ENCODE measurements around the gene AHNAK2. TPM values are rescaled to one million over a fixed set of nuclear protein-coding genes. Genes with fewer than 3 reads are reported as not detected.

The AHNAK2 gene
- total and polyA plus RNA-seq, 2 of the 13 experiments (the other 11 are each of a cell fraction or from before 2014, with no cell fraction given) = 0.11 to 0.18 TPM

DNA sequence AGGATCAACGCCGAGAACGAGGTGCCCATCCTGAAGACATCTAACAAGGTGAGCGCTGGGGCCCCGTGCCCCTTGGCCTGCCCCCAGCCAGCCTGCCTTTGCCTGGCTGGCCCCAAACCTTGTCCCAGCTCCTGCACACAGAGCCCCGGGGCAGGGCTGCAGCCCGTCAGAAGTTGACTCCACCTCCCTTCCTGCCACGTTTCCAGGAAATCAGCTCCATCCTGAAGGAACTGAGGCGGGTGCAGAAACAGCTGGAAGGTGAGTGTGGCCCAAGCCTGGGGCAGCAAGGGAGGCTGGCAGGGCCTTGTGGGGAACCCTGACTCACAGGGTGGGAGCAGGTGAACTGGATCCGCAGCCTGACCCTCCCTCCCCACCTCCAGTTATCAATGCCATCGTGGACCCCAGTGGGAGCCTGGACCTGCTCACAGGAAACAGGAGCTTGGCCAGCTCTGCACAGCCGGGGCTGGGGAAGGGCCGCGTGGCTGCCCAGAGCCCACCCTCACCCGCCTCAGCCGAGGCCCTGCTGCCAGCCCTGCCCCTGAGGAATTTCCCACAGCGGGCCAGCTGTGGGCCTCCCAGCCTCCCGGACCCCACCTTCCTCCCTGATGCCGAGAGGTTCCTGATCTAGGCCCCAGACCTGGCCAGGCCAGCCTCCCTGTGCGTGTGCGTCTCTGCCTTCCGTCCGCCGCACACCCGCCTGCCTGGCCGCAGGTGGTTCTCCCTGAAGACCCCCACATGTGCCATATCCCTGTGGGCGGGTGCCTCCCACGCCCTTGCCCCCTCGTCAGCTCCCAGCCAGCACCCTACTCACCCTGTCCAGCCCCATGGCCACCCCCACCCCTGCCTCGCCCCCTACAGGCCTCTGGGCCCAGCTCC lies 83.6 kb downstream of the AHNAK2 start:
- DNase-seq (ENCODE audit: low spot score) (no peak), ATAC-seq (peak; percentile 27), FAIRE-seq (no peak)
- POLR2A ChIA-PET = interaction anchor here (1.1 to 1.8 kb wide), 3 partner anchors 18 to 68 kb away, joined by 3 to 6 read pairs (median 3); partner anchors contain the start of gene CEP170B
- Histone ChIP-seq H3K27ac (ENCODE audit: extremely low read length, insufficient read depth, low read length) (no peak overlapping the region), H3K9me3 (ENCODE audit: low read length) (no peaks in the 10 kb centered on the region), H3K36me3 (replicated peaks in 1 of 2; ENCODE audit: control insufficient read depth in 1 of 2, insufficient read depth in 2 of 2, low read length in 2 of 2) (no peaks in the 10 kb centered on the region), H2AFZ (ENCODE audit: low read length) (no peak overlapping the region), H3K4me3 (replicated peaks in 1 of 3; ENCODE audit: insufficient read depth in 1 of 3, low read depth in 2 of 3, low read length in 3 of 3) (no peak overlapping the region), H3K27me3 (ENCODE audit: control insufficient read depth in 1 of 2, insufficient read depth in 2 of 2, low read length in 2 of 2) (peaks cover 0 to 7% of the 10 kb centered on the region in 2 experiments; a peak in 2 of 5 replicates), H3K79me2 (ENCODE audit: insufficient read depth, low read length) (no peaks in the 10 kb centered on the region), H3K4me2 (ENCODE audit: low read depth, low read length) (no peak overlapping the region), H3K4me1 (ENCODE audit: insufficient read depth, low read length) (peaks cover 9% of the 10 kb centered on the region; the same call in 1 of the 2 replicates), H4K20me1 (ENCODE audit: insufficient read depth, low read length) (no peaks in the 10 kb centered on the region), H3K9ac (ENCODE audit: insufficient read depth, low read depth, low read length) (no peak overlapping the region)
- no peak for TF ChIP-seq NFE2 (CRISPR knock-in tag; IDR thresholded peaks at IDR 0.05)
- no peak for TF ChIP-seq KMT2A (CRISPR knock-in tag; IDR thresholded peaks at IDR 0.05)
- no peak for TF ChIP-seq SIN3B (IDR thresholded peaks at IDR 0.05; ENCODE audit: low read length)
- TF ChIP-seq, protein P1, sequence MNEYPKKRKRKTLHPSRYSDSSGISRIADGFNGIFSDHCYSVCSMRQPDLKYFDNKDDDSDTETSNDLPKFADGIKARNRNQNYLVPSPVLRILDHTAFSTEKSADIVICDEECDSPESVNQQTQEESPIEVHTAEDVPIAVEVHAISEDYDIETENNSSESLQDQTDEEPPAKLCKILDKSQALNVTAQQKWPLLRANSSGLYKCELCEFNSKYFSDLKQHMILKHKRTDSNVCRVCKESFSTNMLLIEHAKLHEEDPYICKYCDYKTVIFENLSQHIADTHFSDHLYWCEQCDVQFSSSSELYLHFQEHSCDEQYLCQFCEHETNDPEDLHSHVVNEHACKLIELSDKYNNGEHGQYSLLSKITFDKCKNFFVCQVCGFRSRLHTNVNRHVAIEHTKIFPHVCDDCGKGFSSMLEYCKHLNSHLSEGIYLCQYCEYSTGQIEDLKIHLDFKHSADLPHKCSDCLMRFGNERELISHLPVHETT (CRISPR knock-in tag; conservative IDR thresholded peaks at IDR 0.05) = no peak
- TF ChIP-seq JDP2 (CRISPR knock-in tag; IDR thresholded peaks at IDR 0.05; ENCODE audit: borderline replicate concordance) = no peak
- no peak for TF ChIP-seq ZNF788 (CRISPR knock-in tag; IDR thresholded peaks at IDR 0.05; ENCODE audit: borderline replicate concordance)
- peak; percentile 17 for TF ChIP-seq AGO2 (optimal IDR thresholded peaks at IDR 0.05; ENCODE audit: low read depth, low read length)
- TF ChIP-seq FOSL1 (CRISPR knock-in tag; IDR thresholded peaks at IDR 0.05; ENCODE audit: borderline replicate concordance) = no peak
- TF ChIP-seq, protein P2, sequence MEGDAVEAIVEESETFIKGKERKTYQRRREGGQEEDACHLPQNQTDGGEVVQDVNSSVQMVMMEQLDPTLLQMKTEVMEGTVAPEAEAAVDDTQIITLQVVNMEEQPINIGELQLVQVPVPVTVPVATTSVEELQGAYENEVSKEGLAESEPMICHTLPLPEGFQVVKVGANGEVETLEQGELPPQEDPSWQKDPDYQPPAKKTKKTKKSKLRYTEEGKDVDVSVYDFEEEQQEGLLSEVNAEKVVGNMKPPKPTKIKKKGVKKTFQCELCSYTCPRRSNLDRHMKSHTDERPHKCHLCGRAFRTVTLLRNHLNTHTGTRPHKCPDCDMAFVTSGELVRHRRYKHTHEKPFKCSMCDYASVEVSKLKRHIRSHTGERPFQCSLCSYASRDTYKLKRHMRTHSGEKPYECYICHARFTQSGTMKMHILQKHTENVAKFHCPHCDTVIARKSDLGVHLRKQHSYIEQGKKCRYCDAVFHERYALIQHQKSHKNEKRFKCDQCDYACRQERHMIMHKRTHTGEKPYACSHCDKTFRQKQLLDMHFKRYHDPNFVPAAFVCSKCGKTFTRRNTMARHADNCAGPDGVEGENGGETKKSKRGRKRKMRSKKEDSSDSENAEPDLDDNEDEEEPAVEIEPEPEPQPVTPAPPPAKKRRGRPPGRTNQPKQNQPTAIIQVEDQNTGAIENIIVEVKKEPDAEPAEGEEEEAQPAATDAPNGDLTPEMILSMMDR (CRISPR knock-in tag; IDR thresholded peaks at IDR 0.05) = peak; percentile 1; the same call in 1 of the 2 replicates
- TF ChIP-seq KLF11 (CRISPR knock-in tag; IDR thresholded peaks at IDR 0.05) = no peak
- TF ChIP-seq, protein P3, sequence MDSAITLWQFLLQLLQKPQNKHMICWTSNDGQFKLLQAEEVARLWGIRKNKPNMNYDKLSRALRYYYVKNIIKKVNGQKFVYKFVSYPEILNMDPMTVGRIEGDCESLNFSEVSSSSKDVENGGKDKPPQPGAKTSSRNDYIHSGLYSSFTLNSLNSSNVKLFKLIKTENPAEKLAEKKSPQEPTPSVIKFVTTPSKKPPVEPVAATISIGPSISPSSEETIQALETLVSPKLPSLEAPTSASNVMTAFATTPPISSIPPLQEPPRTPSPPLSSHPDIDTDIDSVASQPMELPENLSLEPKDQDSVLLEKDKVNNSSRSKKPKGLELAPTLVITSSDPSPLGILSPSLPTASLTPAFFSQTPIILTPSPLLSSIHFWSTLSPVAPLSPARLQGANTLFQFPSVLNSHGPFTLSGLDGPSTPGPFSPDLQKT (CRISPR knock-in tag; IDR thresholded peaks at IDR 0.05; ENCODE audit: borderline replicate concordance) = no peak
- intact Hi-C loops (cut with micrococcal nuclease; ENCODE audit: unreplicated experiment) = no loop called here
- no TSS peak for BruUV-seq (replicated peaks)
- in situ Hi-C loops (cut with HindIII; ENCODE audit: extremely low pct_ligation_motif_present, low pct_unique_long_range_greater_than_20kb) = no loop called here
- 91% methylated on average over 23 of the region's 30 CpGs for WGBS (ENCODE audit: low lambda C conversion rate)
- CTCF ChIA-PET (ENCODE audit: low intra/inter-chr PET ratio, low total read pairs) = interaction anchor here (0.8 kb wide), 1 partner anchor 151 kb away, joined by 3 read pairs; no protein-coding TSS in a partner anchor
